GM12872 (cell line): ENCODE results near the gene PRPF40B.
"Not testable (repeated sequence)": the region's sequence is repeated elsewhere in the genome, so short reads cannot be mapped to it uniquely, and the experiment has no call there.

Source experiments
- TF ChIP-seq, protein P1 (sequence below): IDR thresholded peaks from 3 replicates; pipeline ENCODE4 v1.5.1; 2011; ENCODE audit warnings: low read depth, mild to moderate bottlenecking, low read length, moderate library complexity; ENCODE audit not compliant: insufficient read depth

Gene PRPF40B

GRCh38 chr12:49599961-49600360 is 23.4 kb upstream of the PRPF40B start:
- TF ChIP-seq, protein P1, sequence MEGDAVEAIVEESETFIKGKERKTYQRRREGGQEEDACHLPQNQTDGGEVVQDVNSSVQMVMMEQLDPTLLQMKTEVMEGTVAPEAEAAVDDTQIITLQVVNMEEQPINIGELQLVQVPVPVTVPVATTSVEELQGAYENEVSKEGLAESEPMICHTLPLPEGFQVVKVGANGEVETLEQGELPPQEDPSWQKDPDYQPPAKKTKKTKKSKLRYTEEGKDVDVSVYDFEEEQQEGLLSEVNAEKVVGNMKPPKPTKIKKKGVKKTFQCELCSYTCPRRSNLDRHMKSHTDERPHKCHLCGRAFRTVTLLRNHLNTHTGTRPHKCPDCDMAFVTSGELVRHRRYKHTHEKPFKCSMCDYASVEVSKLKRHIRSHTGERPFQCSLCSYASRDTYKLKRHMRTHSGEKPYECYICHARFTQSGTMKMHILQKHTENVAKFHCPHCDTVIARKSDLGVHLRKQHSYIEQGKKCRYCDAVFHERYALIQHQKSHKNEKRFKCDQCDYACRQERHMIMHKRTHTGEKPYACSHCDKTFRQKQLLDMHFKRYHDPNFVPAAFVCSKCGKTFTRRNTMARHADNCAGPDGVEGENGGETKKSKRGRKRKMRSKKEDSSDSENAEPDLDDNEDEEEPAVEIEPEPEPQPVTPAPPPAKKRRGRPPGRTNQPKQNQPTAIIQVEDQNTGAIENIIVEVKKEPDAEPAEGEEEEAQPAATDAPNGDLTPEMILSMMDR: no peak

DNA sequence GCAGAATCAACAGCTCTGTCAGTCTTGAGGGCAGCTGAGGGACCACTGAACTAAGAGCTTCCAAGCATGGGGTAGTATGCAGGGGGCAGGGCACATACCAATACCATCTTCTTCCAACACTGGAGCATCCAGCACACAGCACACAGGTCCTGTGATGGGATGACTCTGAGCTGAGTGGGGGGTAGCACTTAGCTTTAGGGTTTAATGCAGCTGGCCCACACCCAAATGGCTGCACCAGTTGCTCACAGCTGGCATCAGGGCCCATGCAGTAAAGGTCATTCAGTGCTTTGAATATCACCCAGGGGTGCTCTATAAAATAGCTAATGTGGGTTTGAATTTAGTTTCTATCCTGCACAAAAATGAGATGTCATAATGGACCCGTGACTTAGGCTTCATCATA is 19.6 kb upstream of the PRPF40B start:
- TF ChIP-seq, protein P1: no peak

- TF ChIP-seq, protein P1: no peak
These were observed 18.5 kb upstream of the PRPF40B start for GRCh38 chr12:49604856-49605255.

GRCh38 chr12:49605539-49605938 is 17.8 kb upstream of the PRPF40B start, which contains the start of gene FAM186B:
FAM186B (minus strand) TSS chr12:49605639; CDS start chr12:49605477, 162 bp downstream.
- TF ChIP-seq, protein P1: not testable (repeated sequence)

DNA sequence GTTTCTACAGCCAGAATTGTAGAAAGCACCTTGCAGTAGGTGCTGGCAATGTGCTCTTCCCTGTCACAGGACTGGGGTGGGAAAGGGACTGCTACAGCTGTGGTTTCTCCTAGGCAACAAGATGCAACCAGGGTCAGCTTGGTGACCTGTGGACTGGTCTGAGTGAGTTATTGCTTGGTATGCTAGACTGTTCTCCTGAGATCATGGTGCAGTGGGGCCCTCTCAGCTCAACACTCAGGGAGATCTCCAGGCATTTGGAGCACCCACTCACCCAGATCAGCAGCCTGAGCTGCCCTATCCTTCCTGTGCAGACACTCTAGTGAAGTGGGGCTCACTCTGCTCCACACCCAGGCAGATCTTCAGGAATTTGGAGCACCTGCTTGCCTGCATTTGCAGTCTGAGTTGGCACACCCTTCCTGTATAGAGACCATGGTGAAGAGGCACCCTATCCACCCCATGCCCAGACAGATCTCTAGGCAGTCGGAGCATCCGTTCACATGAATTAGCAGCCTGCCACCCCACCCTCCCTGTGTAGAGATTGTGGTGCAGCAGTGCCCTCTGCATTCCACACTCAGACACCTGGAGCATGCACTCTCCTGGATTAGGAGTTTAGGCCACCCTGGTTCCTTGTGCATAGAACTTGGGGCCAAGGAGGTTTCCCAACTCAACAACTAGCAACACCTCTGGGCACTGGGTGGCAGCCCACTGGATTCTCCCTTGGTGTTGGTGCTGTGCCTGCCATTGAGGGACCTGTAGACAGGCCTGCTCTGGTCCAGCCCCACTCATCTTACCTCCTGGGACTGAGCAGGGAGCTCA is 14.1 kb upstream of the PRPF40B start:
- TF ChIP-seq, protein P1: no peak; the same call in 2 of the 3 replicates

DNA sequence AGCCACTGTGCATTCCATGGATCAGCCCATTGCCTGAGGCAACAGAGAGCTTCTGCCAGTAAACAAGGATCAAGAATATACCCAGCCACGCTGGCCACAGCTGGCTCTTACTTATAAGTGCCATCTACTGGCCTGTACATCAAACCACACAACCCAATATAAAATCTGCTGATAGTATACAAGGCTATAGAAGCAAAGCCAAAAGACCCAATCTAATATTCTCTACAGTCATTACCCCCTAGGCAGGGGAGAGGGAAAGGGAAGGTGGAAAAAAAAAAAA is 13.5 kb upstream of the PRPF40B start:
- TF ChIP-seq, protein P1: no peak

DNA sequence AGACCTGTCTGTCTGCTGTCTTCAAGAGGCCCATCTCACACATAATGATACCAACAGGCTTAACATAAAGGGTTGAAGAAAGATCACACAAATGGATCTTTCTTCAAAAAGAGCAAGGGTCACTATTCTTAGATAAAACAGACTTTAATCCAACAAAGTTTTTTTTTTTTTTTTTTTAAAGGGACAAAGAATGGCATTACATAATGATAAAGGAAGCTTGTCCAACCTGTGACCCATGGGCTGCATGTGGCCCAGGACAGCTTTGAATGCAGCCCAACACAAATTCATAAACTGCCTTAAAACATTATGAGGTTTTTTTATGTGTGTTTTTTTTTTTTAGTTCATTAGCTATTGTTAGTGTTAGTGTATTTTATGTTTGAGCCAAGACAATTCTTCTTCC is 11.2 kb upstream of the PRPF40B start:
- TF ChIP-seq, protein P1: no peak
